Activated CD8-positive, alpha-beta T cell treated with anti-CD3 and anti-CD28 coated beads for 36 hours (primary cell): ENCODE results near the gene OGFR. TPM values are rescaled to one million over a fixed set of nuclear protein-coding genes. Genes with fewer than 3 reads are reported as not detected.

Experiments used
- ATAC-seq: fragments of 200-7000 bp; cut with Tn5 transposase; one replicate; pipeline ENCODE4 v1.10.0; 2021; ENCODE audit warnings: mild to moderate bottlenecking, moderate library complexity
- CTCF ChIA-PET: fragments of 350-600 bp; sonication (Branson Sonifier 250); formaldehyde crosslinking; loops from one replicate; lab custom pipeline; 2021; ENCODE audit warnings: antibody characterized with exemption; lab: Charles Lee
- POLR2A ChIA-PET: fragments of 350-600 bp; sonication (Branson Sonifier 250); formaldehyde crosslinking; loops from one replicate; lab custom pipeline; 2021; ENCODE audit warnings: antibody characterized with exemption; lab: Charles Lee
- DNase-seq: peaks from one replicate; pipeline ENCODE4 v3.0.0-alpha.2; 2020
- H3K27ac Mint-ChIP-seq: one replicate; pipeline ENCODE4 v1.8.0; 2021; ENCODE audit warnings: mild to moderate bottlenecking, mixed read lengths
- H3K27me3 Mint-ChIP-seq: one replicate; pipeline ENCODE4 v1.8.0; 2021; ENCODE audit warnings: mixed read lengths
- H3K36me3 Mint-ChIP-seq: one replicate; pipeline ENCODE4 v1.8.0; 2021; ENCODE audit warnings: low read depth, mixed read lengths
- H3K4me1 Mint-ChIP-seq: one replicate; pipeline ENCODE4 v1.8.0; 2021; ENCODE audit warnings: low read depth, mixed read lengths
- H3K4me3 Mint-ChIP-seq: one replicate; pipeline ENCODE4 v1.8.0; 2021; ENCODE audit warnings: mild to moderate bottlenecking, moderate library complexity, mixed read lengths
- H3K9me3 Mint-ChIP-seq: one replicate; pipeline ENCODE4 v1.8.0; 2021; ENCODE audit warnings: mixed read lengths
- intact Hi-C: fragments of 100-400 bp; cut with micrococcal nuclease; formaldehyde crosslinking; loops from one replicate; pipeline ENCODE4 v1.10.0; 2022
- total RNA-seq, 2 experiments: library from RNA; stranded (reverse); gene quantifications; one replicate each; pipeline ENCODE4 v1.2.3, GENCODE V29; 2021
- TF ChIP-seq, protein P1 (sequence below): fragments of 200-600 bp; IDR thresholded peaks from one replicate; pipeline ENCODE4 v1.8.0; 2022; ENCODE audit warnings: antibody characterized with exemption, mild to moderate bottlenecking

Gene OGFR
- total RNA-seq, 2 experiments from 2014 or later = 53.6 to 55.2 TPM

DNA sequence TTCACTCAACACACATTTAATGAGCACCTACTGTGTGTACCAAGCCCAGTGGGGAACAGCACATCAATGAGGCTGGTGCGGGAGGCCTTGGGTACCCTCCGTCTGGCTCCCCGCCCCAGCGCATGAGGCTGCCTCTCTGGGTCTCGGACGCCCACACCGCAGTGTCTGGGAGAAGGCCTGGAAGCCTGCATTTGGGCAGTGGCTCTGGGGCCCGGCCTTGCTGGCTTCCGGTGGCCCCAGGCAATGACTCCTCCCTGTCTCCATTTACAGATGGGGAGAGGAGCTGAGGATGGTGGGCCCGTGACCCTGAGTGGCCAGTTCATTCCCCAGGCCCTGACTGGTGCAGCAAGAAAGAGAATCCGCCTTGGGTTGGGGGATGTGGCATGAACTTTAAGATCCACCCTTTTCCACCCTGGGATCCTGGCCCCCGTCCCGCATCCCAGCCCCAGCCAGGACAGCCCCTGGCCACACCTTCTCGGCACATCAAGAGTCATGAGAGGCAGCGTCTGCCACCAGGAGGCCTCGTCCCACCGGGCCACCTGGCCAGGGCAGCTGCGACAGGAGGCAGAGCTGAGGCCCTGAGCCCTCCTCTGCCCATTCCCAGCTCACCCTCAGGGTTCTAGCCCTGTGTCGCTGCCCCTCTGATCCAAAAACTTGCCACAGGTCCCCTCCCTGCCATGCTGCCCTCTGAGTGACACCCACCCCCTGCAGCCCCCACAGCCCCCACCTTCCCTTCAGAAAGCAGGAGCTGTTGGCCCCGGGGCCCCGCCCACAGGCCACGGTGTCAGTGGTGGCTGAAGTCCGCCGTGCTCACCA lies 25.8 kb upstream of the OGFR start:
- CTCF ChIA-PET = interaction anchor here (1.0 to 1.8 kb wide), 3 partner anchors 9 to 93 kb away, joined by 3 to 10 read pairs (median 3); no protein-coding TSS in a partner anchor
- H3K27me3 Mint-ChIP-seq = no peaks in the 10 kb centered on the region
- TF ChIP-seq, protein P1, sequence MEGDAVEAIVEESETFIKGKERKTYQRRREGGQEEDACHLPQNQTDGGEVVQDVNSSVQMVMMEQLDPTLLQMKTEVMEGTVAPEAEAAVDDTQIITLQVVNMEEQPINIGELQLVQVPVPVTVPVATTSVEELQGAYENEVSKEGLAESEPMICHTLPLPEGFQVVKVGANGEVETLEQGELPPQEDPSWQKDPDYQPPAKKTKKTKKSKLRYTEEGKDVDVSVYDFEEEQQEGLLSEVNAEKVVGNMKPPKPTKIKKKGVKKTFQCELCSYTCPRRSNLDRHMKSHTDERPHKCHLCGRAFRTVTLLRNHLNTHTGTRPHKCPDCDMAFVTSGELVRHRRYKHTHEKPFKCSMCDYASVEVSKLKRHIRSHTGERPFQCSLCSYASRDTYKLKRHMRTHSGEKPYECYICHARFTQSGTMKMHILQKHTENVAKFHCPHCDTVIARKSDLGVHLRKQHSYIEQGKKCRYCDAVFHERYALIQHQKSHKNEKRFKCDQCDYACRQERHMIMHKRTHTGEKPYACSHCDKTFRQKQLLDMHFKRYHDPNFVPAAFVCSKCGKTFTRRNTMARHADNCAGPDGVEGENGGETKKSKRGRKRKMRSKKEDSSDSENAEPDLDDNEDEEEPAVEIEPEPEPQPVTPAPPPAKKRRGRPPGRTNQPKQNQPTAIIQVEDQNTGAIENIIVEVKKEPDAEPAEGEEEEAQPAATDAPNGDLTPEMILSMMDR = no peak
- H3K4me3 Mint-ChIP-seq = no peak overlapping the region
- no peaks in the 10 kb centered on the region for H3K36me3 Mint-ChIP-seq
- DNase-seq (no peak), ATAC-seq (no peak)
- H3K9me3 Mint-ChIP-seq = no peaks in the 10 kb centered on the region
- POLR2A ChIA-PET = interaction anchor here (0.6 kb wide), 1 partner anchor 9 kb away, joined by 3 read pairs; no protein-coding TSS in a partner anchor
- intact Hi-C loops = no loop called here
- peak overlapping the region; percentile 24 for H3K27ac Mint-ChIP-seq
- H3K4me1 Mint-ChIP-seq = peaks cover 30% of the 10 kb centered on the region

GRCh38 chr20:62779417-62779685 lies 25.3 kb upstream of the OGFR start:
- H3K27me3 Mint-ChIP-seq = no peaks in the 10 kb centered on the region
- H3K36me3 Mint-ChIP-seq = no peaks in the 10 kb centered on the region
- H3K4me3 Mint-ChIP-seq = no peak overlapping the region
- POLR2A ChIA-PET = no interaction called here
- peaks cover 26% of the 10 kb centered on the region for H3K4me1 Mint-ChIP-seq
- TF ChIP-seq, protein P1 = no peak
- DNase-seq = no peak
- no peak overlapping the region for H3K27ac Mint-ChIP-seq
- CTCF ChIA-PET = interaction anchor here (1.0 to 1.8 kb wide), 3 partner anchors 9 to 93 kb away, joined by 3 to 10 read pairs (median 3); no protein-coding TSS in a partner anchor
- no peak for ATAC-seq
- intact Hi-C loops = no loop called here
- H3K9me3 Mint-ChIP-seq = no peaks in the 10 kb centered on the region

DNA sequence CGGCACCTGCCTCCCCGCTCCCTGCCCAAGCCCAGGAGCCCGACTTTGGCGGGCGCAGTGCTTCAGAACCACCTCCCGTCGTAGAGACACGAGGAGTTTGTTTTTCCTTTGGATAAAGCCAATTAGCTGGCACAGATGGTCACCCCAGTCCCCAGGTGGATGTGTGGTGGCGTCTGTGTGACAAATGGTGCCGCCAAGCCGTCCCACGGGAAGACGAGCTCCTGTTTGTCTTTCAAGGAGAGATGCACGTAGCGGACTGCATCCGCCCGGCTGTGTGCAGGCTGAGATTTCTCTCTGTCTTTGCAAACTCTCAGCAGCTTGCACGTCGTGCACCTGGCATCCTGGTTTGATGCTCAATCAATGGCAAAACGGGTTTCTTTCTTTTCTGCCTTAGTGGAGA lies 24.4 kb upstream of the OGFR start:
- Mint-ChIP-seq H3K27me3 (no peaks in the 10 kb centered on the region), H3K9me3 (no peaks in the 10 kb centered on the region), H3K36me3 (no peaks in the 10 kb centered on the region), H3K4me1 (peaks cover 19% of the 10 kb centered on the region), H3K27ac (no peak overlapping the region), H3K4me3 (no peak overlapping the region)
- CTCF ChIA-PET = interaction anchor here (1.5 to 1.8 kb wide), 2 partner anchors 11 to 92 kb away, joined by 3 to 10 read pairs; no protein-coding TSS in a partner anchor
- DNase-seq (no peak), ATAC-seq (no peak)
- POLR2A ChIA-PET = no interaction called here
- TF ChIP-seq, protein P1 = no peak
- intact Hi-C loops = no loop called here

DNA sequence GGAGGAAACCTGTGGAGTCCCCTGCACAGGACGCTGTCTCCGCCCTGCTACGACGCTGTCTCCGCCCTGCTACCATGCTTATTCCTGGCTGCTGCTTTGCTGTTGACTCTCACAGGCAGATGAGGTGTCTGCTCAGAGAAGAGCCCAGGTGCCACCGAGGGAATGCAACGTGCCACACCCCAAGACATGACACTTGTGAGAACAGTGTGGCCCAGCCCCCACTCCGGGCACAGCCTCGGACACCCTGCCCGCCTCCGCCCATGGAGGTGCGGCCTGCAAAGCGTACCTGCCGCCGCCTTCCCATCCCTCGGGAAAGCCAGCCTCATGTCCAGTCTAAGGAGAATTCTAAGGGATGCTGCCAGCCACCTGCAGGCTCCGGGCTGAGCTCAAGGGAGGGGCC lies 23.9 kb upstream of the OGFR start:
- Mint-ChIP-seq H3K4me1 (peaks cover 15% of the 10 kb centered on the region), H3K9me3 (no peaks in the 10 kb centered on the region), H3K36me3 (no peaks in the 10 kb centered on the region), H3K4me3 (no peak overlapping the region), H3K27me3 (no peaks in the 10 kb centered on the region), H3K27ac (no peak overlapping the region)
- DNase-seq (no peak), ATAC-seq (no peak)
- ChIA-PET POLR2A (no interaction called here), CTCF (interaction anchor here (0.9 to 1.8 kb wide), 2 partner anchors 11 to 126 kb away, joined by 3 to 10 read pairs; no protein-coding TSS in a partner anchor)
- TF ChIP-seq, protein P1 = no peak
- intact Hi-C loops = no loop called here
